COLO668 (cell line): ENCODE measurements around the gene OR7A17.

Experiments
- DNase-seq: peaks from one replicate; lab custom pipeline; 2025; ENCODE audit not compliant: unreplicated experiment; lab: John Stamatoyannopoulos, UW

Gene OR7A17

DNA sequence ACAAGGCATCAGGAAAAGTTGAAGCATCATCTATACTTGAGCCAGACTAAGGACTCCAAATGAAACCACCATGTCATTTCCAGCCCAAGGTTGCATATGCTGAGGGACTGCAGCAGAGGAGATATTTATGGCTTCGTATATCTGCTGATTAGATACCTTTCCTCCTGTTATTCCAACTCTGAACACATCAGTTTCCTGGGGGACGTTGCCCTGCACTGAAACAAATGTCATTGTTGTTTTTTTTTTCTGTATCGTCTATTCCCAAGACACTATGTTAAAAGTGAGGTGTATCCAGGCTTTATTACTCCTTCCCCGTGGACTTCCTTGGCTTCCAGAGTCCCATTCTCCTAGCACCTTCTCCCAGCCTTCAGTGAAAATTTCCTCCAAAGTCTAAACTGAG lies at the start of gene OR7A17:
Gene OR7A17, minus strand, starts transcription at position 101 of the 400 bp plus-strand sequence. CDS start 4,777 bp downstream, outside the sequence.
- DNase-seq: no peak

DNA sequence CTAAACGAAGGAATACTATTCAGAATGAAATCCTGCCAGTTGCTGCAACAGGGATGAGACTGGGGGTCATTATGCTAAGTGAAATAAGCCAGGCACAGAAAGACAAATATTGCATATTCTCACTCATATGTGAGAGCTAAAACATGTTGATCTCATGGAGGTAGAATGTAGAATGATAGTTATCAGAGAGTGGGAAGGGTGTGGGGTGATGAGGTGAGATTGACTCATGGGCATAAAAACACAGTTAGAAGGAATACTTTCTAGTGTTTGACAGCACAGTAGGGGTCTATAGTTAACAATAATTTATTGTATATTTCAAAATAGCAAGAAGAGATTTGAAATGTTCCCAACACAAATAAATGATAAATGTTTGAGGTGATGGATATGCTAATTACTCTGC lies 47.6 kb upstream of the OR7A17 start:
- no peak for DNase-seq

DNA sequence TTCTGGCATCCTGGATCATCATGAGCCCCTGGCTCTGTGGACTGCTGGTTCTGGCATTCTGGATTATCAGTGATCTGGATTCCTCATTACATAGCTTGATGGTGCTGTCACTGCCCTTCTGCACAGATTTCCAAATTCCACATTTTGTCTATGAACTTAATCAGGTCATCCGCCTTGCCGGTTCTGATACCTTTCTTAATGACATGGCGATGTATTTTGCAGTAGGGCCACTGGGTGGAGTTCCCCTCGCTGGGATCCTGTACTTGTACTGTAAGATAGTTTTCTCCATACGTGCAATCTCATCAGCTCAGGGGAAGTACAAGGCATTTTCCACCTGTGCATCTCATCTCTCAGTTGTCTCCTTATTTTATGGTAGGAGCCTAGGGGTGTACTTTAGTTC lies 30.9 kb upstream of the OR7A17 start:
- DNase-seq: no peak

DNA sequence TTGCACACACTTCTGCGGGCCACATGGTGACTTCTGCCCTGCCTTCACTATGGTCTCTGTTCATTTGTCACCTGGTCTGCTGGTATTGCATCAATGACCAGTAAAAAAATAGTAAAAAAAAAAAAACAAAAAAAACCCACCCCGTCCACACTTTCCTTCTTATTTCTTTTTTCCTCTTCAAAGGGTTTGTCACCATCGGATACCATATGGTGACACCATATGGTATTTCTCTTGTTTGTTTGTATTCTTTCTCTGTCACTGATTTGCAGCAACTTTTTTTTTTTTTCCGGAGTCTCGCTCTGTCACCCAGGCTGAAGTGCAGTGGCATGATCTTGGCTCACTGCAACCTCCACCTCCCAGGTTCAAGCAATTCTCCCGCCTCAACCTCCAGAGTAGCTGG lies 29.2 kb upstream of the OR7A17 start:
- DNase-seq: no peak

- DNase-seq: no peak
These were observed 20.8 kb upstream of the OR7A17 start for GRCh38 chr19:14906711-14907110.

GRCh38 chr19:14901675-14902260 lies 15.8 kb upstream of the OR7A17 start:
- DNase-seq: no peak

GRCh38 chr19:14890643-14891379 lies 4.9 kb upstream of the OR7A17 start:
- no peak for DNase-seq

GRCh38 chr19:14889994-14890642 lies 4.2 kb upstream of the OR7A17 start:
- DNase-seq: no peak

DNA sequence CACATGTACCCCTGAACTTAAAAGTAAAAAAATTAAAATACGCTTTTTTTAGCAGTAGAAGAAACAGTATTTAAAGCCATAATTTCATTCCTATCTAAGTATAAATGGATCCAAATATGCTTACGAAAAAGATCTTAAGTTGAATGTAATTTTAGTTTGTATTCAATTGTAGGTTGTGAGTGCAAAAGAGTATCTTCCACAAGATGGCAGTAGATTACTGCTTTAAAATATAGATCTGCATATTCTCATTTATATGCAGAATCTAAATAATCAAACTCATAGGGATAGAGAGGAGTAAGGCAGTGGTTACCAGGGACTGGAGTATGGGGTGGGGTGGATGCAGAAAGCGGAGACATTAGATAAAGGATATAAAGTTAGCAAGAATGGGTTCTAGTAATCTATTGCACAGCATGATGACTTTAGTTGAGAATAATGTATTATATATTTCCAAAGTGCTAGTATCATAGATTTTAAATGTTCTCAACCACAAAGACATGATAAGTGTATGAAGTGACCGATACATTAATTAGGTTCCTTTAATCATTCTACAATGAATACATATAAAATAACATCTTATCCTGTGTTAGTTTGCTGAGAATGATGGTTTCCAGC lies 14.2 kb downstream of the OR7A17 start:
- DNase-seq: no peak

GRCh38 chr19:14868497-14868896 lies 17.4 kb downstream of the OR7A17 start:
- DNase-seq: no peak

- no peak for DNase-seq
These were observed 37.1 kb downstream of the OR7A17 start, which contains the start of gene OR7A10 for GRCh38 chr19:14848822-14849221. Gene OR7A10, minus strand, starts transcription at chr19:14848922. Its CDS starts 7,045 bp downstream, at chr19:14841877.

DNA sequence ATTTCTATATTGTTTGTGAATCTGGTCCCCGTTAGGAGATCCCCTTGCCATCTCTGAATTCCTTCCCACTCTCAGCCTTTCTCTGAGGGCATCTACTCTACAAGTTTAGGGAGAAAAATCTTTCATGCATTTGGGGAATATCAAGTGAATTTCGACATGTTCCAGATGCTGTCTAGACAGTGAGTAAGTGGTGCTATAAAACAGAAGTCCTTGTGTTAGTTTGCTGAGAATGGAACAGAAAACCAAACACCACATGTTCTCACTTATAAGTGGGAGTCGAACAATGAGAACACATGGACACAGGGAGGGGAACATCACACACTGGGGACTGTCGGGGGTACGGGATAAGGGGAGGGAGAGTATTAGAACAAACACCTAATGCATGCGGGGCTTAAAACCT lies 42.4 kb downstream of the OR7A17 start:
- DNase-seq: no peak

- DNase-seq: no peak
These were observed 42.8 kb downstream of the OR7A17 start for GRCh38 chr19:14843169-14843568.

DNA sequence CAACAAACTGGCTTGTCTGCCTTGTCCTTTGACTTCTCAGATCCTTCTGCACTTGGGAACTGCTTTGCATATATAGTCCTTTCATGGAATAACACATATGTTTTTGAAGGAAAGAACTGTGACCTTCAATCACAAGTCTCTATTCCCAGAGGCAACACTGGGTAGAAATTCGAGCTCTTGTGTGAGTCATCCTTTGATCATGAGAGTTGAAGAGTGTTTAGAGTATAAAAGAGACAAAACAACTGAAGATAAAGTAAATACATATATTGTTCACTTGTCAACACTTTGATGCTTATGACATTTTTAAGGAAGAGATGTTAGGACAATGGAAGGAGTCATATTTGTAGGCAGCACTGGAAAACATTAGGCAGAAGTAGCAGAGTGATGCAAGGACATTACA lies 45.7 kb downstream of the OR7A17 start:
- no peak for DNase-seq

GRCh38 chr19:14837391-14837790 lies 48.5 kb downstream of the OR7A17 start:
- DNase-seq: no peak

- no peak for DNase-seq
These were observed 50.9 kb downstream of the OR7A17 start, which contains the start of the genes OR7A5 and OR7C1 for GRCh38 chr19:14835011-14835410. Gene OR7A5, minus strand, starts transcription at chr19:14835185. Its CDS starts 6,944 bp downstream, at chr19:14828241. Gene OR7C1, minus strand, starts transcription at chr19:14835185. Its CDS starts 35,049 bp downstream, at chr19:14800136.

DNA sequence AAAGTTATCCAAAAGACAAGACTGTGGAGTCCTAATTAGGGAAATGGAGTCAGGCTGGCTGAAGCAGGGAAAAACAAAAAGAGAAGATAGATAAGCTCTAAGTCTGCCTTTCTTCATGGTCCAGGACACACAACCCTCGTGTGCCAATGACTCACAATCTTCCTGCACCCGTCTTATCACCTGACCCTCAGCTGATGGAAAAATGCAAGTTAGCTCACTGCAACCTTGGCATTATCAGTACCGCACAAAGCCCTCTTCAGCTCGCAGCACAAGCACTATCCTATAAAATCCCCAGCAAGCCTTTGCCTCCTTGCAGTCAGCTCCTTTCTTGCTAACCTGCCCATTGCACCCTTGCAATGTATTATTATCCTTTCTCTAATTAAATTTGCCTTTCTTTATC lies 55.2 kb downstream of the OR7A17 start:
- no peak for DNase-seq
